Measurements from ENCODE around the gene SIGMAR1. TPM values are rescaled to one million over a fixed set of nuclear protein-coding genes. Genes with fewer than 3 reads are reported as not detected.

Gene SIGMAR1
- total RNA-seq, 2 experiments from 2014 or later = 11.7 to 12.1 TPM

DNA sequence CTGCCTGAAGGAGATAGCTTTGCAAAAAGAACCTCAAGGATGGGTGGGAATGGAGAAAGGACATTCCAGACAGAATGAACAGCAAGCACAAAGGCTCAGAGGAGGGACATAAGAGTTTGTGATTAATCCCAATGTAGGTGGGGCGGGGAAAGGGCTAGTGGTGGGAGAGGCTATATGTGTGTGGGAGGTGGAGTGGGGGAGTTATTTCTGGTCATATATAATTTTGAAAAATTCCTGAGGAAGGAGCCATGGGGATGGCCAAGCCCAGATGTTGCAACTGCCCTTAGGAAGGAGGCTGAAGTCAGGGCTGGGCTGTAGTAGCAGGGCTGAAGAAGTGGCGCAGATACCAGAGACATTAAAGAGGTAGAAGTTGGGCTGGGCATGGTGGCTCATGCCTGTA, 38.3 kb upstream of the SIGMAR1 start:
- H3K27ac ChIP-seq (ENCODE audit: low read depth in 1 of 2, low read length in 2 of 2) = no peak overlapping the region
- POLR2A ChIA-PET = no interaction called here
- Mint-ChIP-seq H3K27me3 (no peaks in the 10 kb centered on the region), H3K4me3 (no peak overlapping the region), H3K36me3 (ENCODE audit: low read depth) (peaks cover 5% of the 10 kb centered on the region), H3K27ac (no peak overlapping the region), H3K4me1 (ENCODE audit: low read depth) (no peaks in the 10 kb centered on the region), H3K9me3 (no peaks in the 10 kb centered on the region)
- DNase-seq (no peak), ATAC-seq (ENCODE audit: poor library complexity) (no peak)
- no peaks in the 10 kb centered on the region for H3K27me3 ChIP-seq (ENCODE audit: control insufficient read depth in 1 of 2, insufficient read depth in 2 of 2, low read length in 2 of 2)
- TF ChIP-seq, protein P1, sequence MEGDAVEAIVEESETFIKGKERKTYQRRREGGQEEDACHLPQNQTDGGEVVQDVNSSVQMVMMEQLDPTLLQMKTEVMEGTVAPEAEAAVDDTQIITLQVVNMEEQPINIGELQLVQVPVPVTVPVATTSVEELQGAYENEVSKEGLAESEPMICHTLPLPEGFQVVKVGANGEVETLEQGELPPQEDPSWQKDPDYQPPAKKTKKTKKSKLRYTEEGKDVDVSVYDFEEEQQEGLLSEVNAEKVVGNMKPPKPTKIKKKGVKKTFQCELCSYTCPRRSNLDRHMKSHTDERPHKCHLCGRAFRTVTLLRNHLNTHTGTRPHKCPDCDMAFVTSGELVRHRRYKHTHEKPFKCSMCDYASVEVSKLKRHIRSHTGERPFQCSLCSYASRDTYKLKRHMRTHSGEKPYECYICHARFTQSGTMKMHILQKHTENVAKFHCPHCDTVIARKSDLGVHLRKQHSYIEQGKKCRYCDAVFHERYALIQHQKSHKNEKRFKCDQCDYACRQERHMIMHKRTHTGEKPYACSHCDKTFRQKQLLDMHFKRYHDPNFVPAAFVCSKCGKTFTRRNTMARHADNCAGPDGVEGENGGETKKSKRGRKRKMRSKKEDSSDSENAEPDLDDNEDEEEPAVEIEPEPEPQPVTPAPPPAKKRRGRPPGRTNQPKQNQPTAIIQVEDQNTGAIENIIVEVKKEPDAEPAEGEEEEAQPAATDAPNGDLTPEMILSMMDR (IDR thresholded peaks at IDR 0.05) = no peak
- H3K4me3 ChIP-seq (ENCODE audit: low read length) = no peak overlapping the region
- CTCF ChIA-PET = interaction anchor here (0.9 to 1.1 kb wide), 2 partner anchors 31 to 56 kb away, joined by 3 to 4 read pairs; partner anchors contain the start of gene DCTN3
- peaks cover 0 to 5% of the 10 kb centered on the region in 2 experiments for H3K9me3 ChIP-seq (ENCODE audit: control insufficient read depth in 1 of 2, insufficient read depth in 1 of 2, low read length in 2 of 2)
- intact Hi-C loops (cut with DNase I, micrococcal nuclease) = loop anchor here in 1 of 2 experiments (2.0 kb wide), 1 partner anchor 25 kb away; no protein-coding TSS in a partner anchor
- no peaks in the 10 kb centered on the region for H3K36me3 ChIP-seq (ENCODE audit: insufficient read depth, low read length)
- no peaks in the 10 kb centered on the region for H3K4me1 ChIP-seq (ENCODE audit: insufficient read depth, low read length)

DNA sequence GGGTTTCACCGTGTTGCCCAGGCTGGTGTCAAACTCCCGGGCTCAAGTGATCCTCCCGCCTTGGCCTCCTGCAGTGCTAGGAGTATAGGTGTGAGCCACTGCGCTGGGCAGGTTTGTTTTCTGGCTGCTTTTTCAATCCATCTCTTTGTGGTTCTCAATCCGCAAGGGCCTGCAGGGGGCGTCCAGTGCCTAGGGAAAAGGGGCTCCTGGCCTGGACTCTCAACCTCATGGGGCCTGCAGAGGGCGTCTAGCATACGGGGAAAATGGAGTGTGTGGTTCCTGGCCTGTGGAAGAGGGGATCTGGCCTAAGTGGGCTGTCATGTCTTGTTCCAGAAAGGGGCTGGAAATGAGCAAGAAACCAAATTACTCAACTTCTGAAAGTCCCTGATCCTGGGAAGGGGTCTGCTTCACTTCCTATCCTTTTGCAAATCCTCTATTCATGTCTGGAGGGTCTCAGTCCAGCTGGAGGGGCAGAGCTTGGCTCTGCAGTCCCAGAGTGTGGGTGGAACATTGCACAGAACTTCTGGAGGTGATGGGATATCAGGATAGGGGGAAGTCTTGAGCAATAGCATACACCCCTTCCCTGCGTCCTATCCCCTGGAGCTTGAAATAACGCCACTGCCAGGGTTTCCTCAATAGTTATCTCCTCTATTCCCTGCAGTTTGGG, 37.6 kb upstream of the SIGMAR1 start:
- CTCF ChIA-PET = interaction anchor here (0.9 to 1.1 kb wide), 2 partner anchors 31 to 55 kb away, joined by 3 to 4 read pairs; partner anchors contain the start of gene DCTN3
- no peak overlapping the region for H3K4me3 ChIP-seq (ENCODE audit: low read length)
- H3K9me3 ChIP-seq (ENCODE audit: control insufficient read depth in 1 of 2, insufficient read depth in 1 of 2, low read length in 2 of 2) = peaks cover 2 to 5% of the 10 kb centered on the region in 2 experiments
- no peaks in the 10 kb centered on the region for H3K36me3 ChIP-seq (ENCODE audit: insufficient read depth, low read length)
- Mint-ChIP-seq H3K36me3 (ENCODE audit: low read depth) (peaks cover 4% of the 10 kb centered on the region), H3K27ac (no peak overlapping the region), H3K4me3 (no peak overlapping the region), H3K4me1 (ENCODE audit: low read depth) (no peaks in the 10 kb centered on the region), H3K27me3 (no peaks in the 10 kb centered on the region), H3K9me3 (no peaks in the 10 kb centered on the region)
- ATAC-seq (ENCODE audit: poor library complexity) (peak; percentile 62), DNase-seq (peak in 12 of 14 experiments; percentile 14 to 75 (median 52))
- H3K4me1 ChIP-seq (ENCODE audit: insufficient read depth, low read length) = no peaks in the 10 kb centered on the region
- POLR2A ChIA-PET = no interaction called here
- H3K27me3 ChIP-seq (ENCODE audit: control insufficient read depth in 1 of 2, insufficient read depth in 2 of 2, low read length in 2 of 2) = no peaks in the 10 kb centered on the region
- TF ChIP-seq, protein P1 (IDR thresholded peaks at IDR 0.05) = peak; percentile 53
- intact Hi-C loops (cut with DNase I, micrococcal nuclease) = loop anchor here in 1 of 2 experiments (2.0 kb wide), 1 partner anchor 26 kb away; no protein-coding TSS in a partner anchor
- H3K27ac ChIP-seq (ENCODE audit: low read depth in 1 of 2, low read length in 2 of 2) = no peak overlapping the region

DNA sequence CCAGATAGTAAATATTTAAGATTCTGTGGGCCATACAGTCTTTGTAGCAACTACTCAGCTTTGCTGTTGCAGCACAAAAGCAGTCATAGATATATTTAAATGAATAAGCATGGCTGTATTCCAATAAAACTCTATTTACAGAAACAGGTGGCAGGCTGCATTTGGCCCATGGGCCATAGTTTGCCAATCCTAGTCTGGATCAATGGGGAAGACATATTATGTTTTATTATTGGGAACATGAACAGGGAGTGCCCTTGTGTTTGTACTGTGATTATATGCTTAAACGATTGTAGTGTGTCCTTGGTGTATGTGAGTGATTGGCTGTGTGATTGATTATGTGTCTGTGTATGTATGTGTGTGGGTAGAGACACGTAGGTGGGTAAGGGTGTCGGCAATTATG, 36.9 kb upstream of the SIGMAR1 start:
- intact Hi-C loops (cut with DNase I, micrococcal nuclease) = loop anchor here in 1 of 2 experiments (2.0 kb wide), 1 partner anchor 26 kb away; no protein-coding TSS in a partner anchor
- H3K27me3 ChIP-seq (ENCODE audit: control insufficient read depth in 1 of 2, insufficient read depth in 2 of 2, low read length in 2 of 2) = no peaks in the 10 kb centered on the region
- no peak overlapping the region for H3K4me3 ChIP-seq (ENCODE audit: low read length)
- no peak overlapping the region for H3K4me3 Mint-ChIP-seq
- TF ChIP-seq, protein P1 (IDR thresholded peaks at IDR 0.05) = no peak
- no peaks in the 10 kb centered on the region for H3K9me3 Mint-ChIP-seq
- no peak overlapping the region for H3K27ac ChIP-seq (ENCODE audit: low read depth in 1 of 2, low read length in 2 of 2)
- H3K36me3 ChIP-seq (ENCODE audit: insufficient read depth, low read length) = no peaks in the 10 kb centered on the region
- H3K27me3 Mint-ChIP-seq = no peaks in the 10 kb centered on the region
- no peaks in the 10 kb centered on the region for H3K4me1 ChIP-seq (ENCODE audit: insufficient read depth, low read length)
- H3K36me3 Mint-ChIP-seq (ENCODE audit: low read depth) = peaks cover 8% of the 10 kb centered on the region
- ChIA-PET CTCF (no interaction called here), POLR2A (no interaction called here)
- H3K4me1 Mint-ChIP-seq (ENCODE audit: low read depth) = no peaks in the 10 kb centered on the region
- no peak for DNase-seq
- H3K27ac Mint-ChIP-seq = no peak overlapping the region
- H3K9me3 ChIP-seq (ENCODE audit: control insufficient read depth in 1 of 2, insufficient read depth in 1 of 2, low read length in 2 of 2) = peaks cover 9% of the 10 kb centered on the region in 2 experiments
- ATAC-seq (ENCODE audit: poor library complexity) = no peak

All from CD4-positive, alpha-beta T cell (primary cell).